Gastrocnemius medialis (tissue), 4 donors: Measurements from ENCODE around the gene PDXK. TPM values are rescaled to one million over a fixed set of nuclear protein-coding genes. Genes with fewer than 3 reads are reported as not detected.

Source experiments
- ATAC-seq, 2 donors: fragments of 150-250 bp; one replicate each; pipeline ENCODE4 v1.9.1; 2016
- DNase-seq, 2 donors: peaks; one replicate each; pipeline ENCODE4 v3.0.0-alpha.2; 2019
- H3K27ac ChIP-seq, 4 donors: fragments of 200-600 bp; sonication (generic); 1 replicate in 1 of 4; 2 replicates in 3 of 4; pipeline ENCODE4 v1.5.1; 2016 to 2018; ENCODE audit warnings: mild to moderate bottlenecking in 2 of 4, moderate library complexity in 1 of 4
- H3K27me3 ChIP-seq, 3 donors: fragments of 200-600 bp; sonication (generic) in 2 of 3; 1 replicate in 1 of 3; 2 replicates in 2 of 3; pipeline versions ENCODE4 v1.5.1 to v1.6.0; 2016 to 2019; ENCODE audit warnings: mild to moderate bottlenecking in 1 of 3, moderate library complexity in 1 of 3
- H3K36me3 ChIP-seq, 2 donors: fragments of 200-600 bp; sonication (generic) in 1 of 2; one replicate each; pipeline ENCODE4 v1.5.1; 2017 to 2018
- H3K4me1 ChIP-seq, 2 donors: fragments of 200-600 bp; sonication (generic) in 1 of 2; one replicate each; pipeline ENCODE4 v1.5.1; 2016 to 2017; ENCODE audit warnings: mild to moderate bottlenecking in 2 of 2
- H3K4me3 ChIP-seq, 4 donors: fragments of 200-600 bp; sonication (generic) in 3 of 4; 1 replicate in 1 of 4; 2 replicates in 3 of 4; pipeline ENCODE4 v1.5.1; 2016 to 2019; ENCODE audit warnings: mild to moderate bottlenecking in 2 of 4
- H3K9me3 ChIP-seq, 3 donors: fragments of 200-600 bp; sonication (generic) in 2 of 3; 1 replicate in 1 of 3; 2 replicates in 2 of 3; pipeline ENCODE4 v1.5.1; 2016 to 2019
- POLR2A ChIP-seq, 2 donors: fragments of 450-650 bp; IDR thresholded peaks; one replicate each; pipeline ENCODE4 v1.6.1; 2017; ENCODE audit warnings: antibody characterized with exemption in 2 of 2, mild to moderate bottlenecking in 2 of 2, moderate library complexity in 2 of 2
- in situ Hi-C, 4 donors: fragments of 200-750 bp; cut with MboI; loops; one replicate each; pipeline versions ENCODE4 v1.15.0 to v1.8.0; 2017; ENCODE audit warnings: low sequenced_read_pairs in 4 of 4
- intact Hi-C: fragments of 100-400 bp; cut with DNase I; formaldehyde crosslinking; loops from one replicate; pipeline ENCODE4 v1.15.1; 2023; ENCODE audit warnings: low total_unique reads
- total RNA-seq, 4 donors: library from RNA; depleted of rRNA; stranded (reverse); fragments of >200 nt; gene quantifications; one replicate each; pipeline versions ENCODE4 v1.1.0 to v1.2.3, GENCODE V29; 2016
- TF ChIP-seq, protein P1 (sequence below), 5 experiments: fragments of 450-650 bp in 3 of 5; fragments of 200-600 bp in 2 of 5; sonication (generic) in 2 of 5; IDR thresholded peaks in 4 of 5; conservative IDR thresholded peaks in 1 of 5; 1 replicate in 4 of 5; 2 replicates in 1 of 5; pipeline ENCODE4 v1.5.1; 2016 to 2019; ENCODE audit warnings: antibody characterized with exemption in 5 of 5, mild to moderate bottlenecking in 3 of 5, moderate library complexity in 3 of 5

The PDXK gene
- total RNA-seq, 4 donors from 2014 or later: 12.4 to 39.2 (median 21.9) TPM

DNA sequence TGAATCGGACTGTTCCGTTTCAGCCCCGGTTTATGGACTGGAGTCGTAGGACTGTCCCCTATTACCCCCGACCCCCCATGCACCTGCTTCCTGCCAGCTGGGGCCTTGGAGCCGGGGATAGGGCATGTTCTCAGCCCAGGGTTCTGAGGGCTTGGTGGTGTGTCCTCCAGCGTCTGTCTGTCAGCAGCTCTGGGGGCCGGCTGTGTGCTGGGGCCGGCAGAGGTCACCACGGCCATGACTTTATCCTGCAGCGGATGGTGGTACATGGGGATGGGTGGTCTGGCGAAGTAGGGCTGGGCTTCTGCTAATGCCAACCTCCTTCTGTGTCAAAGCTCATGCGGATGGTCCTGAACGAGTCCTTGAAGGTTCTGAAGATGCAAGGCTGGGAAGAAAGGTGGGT, 75.9 kb downstream of the PDXK start:
- no peak overlapping the region for H3K4me3 ChIP-seq
- no peak for ATAC-seq
- intact Hi-C loops: no loop called here
- DNase-seq: no peak
- no peak overlapping the region for H3K27ac ChIP-seq
- no peak for TF ChIP-seq POLR2A (IDR thresholded peaks at IDR 0.05)
- TF ChIP-seq, protein P1, sequence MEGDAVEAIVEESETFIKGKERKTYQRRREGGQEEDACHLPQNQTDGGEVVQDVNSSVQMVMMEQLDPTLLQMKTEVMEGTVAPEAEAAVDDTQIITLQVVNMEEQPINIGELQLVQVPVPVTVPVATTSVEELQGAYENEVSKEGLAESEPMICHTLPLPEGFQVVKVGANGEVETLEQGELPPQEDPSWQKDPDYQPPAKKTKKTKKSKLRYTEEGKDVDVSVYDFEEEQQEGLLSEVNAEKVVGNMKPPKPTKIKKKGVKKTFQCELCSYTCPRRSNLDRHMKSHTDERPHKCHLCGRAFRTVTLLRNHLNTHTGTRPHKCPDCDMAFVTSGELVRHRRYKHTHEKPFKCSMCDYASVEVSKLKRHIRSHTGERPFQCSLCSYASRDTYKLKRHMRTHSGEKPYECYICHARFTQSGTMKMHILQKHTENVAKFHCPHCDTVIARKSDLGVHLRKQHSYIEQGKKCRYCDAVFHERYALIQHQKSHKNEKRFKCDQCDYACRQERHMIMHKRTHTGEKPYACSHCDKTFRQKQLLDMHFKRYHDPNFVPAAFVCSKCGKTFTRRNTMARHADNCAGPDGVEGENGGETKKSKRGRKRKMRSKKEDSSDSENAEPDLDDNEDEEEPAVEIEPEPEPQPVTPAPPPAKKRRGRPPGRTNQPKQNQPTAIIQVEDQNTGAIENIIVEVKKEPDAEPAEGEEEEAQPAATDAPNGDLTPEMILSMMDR (IDR thresholded peaks at IDR 0.05 in 4 of 5, conservative IDR thresholded peaks at IDR 0.05 in 1 of 5): no peak
- peaks cover 8 to 13% of the 10 kb centered on the region in 2 donors for H3K4me1 ChIP-seq
- in situ Hi-C loops: no loop called here
- H3K27me3 ChIP-seq: no peaks in the 10 kb centered on the region
- H3K36me3 ChIP-seq: peaks cover 0 to 84% of the 10 kb centered on the region in 2 donors
- H3K9me3 ChIP-seq: no peaks in the 10 kb centered on the region

DNA sequence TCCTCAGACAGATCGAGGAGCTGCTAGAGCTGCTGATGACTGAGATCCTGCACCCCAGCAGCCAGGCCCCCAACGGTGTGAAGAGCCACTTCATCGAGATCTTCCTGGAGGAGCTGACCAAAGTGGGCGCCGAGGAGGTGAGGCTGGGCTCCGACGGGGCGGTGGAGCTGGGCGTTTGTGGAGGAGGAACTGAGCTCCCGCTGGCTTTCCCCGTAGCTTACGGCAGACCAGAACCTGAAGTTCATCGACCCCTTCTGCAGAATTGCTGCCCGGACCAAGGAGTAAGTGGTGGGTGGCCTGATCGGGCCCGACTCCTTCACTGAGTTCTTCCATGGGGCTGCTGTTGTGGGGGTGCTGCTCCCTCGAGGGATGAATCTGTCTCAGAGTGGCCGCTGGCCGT, 78.5 kb downstream of the PDXK start:
- TF ChIP-seq POLR2A (IDR thresholded peaks at IDR 0.05): no peak
- TF ChIP-seq, protein P1 (IDR thresholded peaks at IDR 0.05 in 4 of 5, conservative IDR thresholded peaks at IDR 0.05 in 1 of 5): no peak
- no peak overlapping the region for H3K4me3 ChIP-seq
- no peaks in the 10 kb centered on the region for H3K9me3 ChIP-seq
- no peaks in the 10 kb centered on the region for H3K4me1 ChIP-seq
- in situ Hi-C loops: no loop called here
- no peak for ATAC-seq
- no peak overlapping the region for H3K27ac ChIP-seq
- no peaks in the 10 kb centered on the region for H3K27me3 ChIP-seq
- no peak for DNase-seq
- peaks cover 0 to 98% of the 10 kb centered on the region in 2 donors for H3K36me3 ChIP-seq
- intact Hi-C loops: no loop called here

DNA sequence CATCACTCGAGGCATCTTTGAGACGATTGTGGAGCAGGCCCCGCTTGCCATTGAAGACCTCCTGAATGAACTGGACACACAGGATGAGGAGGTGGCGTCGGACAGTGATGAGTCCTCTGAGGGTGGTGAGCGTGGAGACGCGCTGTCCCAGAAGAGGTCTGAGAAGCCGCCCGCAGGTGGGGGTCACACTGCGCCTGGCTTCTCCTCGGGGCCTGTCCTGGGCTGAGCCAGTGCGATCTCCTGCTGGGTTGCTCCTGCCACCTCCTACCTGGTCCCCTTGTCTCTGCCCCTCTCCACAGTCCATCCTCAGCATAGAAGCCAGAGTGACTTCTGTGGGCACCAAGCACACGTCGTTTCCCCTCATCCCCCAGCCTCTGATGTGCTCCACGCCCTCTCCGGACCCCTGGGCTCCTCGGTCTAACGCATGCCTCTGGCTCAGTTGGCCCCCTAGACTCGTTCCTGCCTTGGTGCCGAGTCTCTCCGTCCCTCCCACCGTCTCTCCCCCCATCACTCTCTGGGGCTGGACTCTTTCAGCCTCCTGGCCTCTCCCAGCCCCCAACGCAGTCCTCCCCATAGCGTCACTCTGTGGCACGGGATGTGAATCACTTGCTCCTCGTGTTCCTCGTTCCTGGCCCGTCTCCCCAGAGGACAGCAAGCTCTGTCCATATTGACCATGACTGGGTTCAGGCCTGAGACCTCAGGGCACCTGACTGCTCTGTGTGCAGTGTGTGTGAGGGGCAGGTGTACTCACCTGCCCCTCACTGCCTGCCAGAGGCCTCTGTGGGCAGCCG, 79.2 kb downstream of the PDXK start:
- in situ Hi-C loops: no loop called here
- ATAC-seq: no peak
- Histone ChIP-seq H3K9me3 (no peaks in the 10 kb centered on the region), H3K4me3 (no peak overlapping the region), H3K27ac (no peak overlapping the region), H3K4me1 (no peaks in the 10 kb centered on the region), H3K36me3 (peaks cover 0 to 98% of the 10 kb centered on the region in 2 donors), H3K27me3 (no peaks in the 10 kb centered on the region)
- intact Hi-C loops: no loop called here
- DNase-seq: no peak
- no peak for TF ChIP-seq POLR2A (IDR thresholded peaks at IDR 0.05)
- TF ChIP-seq, protein P1 (IDR thresholded peaks at IDR 0.05 in 4 of 5, conservative IDR thresholded peaks at IDR 0.05 in 1 of 5): no peak

DNA sequence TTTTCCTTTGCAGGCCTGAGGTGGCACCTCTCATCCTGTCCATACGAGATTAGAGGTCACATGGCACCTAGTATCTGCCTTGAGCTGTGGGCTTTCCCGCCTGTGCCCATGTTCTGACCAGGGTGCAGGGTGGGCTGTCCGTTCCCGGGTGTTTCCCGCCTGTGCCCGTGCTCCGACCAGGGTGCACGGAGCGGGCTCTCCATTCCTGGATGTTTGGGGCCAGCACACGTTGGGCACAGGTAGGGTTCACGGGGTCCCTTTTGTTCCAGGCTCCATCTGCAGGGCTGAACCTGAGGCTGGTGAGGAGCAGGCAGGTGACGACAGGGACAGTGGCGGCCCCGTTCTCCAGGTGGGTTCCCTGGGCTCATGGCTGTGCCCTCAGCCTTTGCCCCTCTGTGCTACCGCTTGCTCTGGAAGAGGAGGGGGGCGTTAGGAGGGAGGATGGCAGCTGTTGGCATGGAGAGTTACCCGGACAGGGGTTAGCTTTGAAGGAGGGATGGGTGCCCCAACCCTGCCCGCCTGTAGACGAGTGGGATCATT, 80.4 kb downstream of the PDXK start:
- TF ChIP-seq POLR2A (IDR thresholded peaks at IDR 0.05): no peak
- TF ChIP-seq, protein P1 (IDR thresholded peaks at IDR 0.05 in 4 of 5, conservative IDR thresholded peaks at IDR 0.05 in 1 of 5): no peak
- in situ Hi-C loops: no loop called here
- peaks cover 0 to 91% of the 10 kb centered on the region in 2 donors for H3K36me3 ChIP-seq
- no peak overlapping the region for H3K27ac ChIP-seq
- intact Hi-C loops: no loop called here
- ATAC-seq (no peak), DNase-seq (no peak)
- no peaks in the 10 kb centered on the region for H3K4me1 ChIP-seq
- H3K27me3 ChIP-seq: no peaks in the 10 kb centered on the region
- H3K9me3 ChIP-seq: no peaks in the 10 kb centered on the region
- H3K4me3 ChIP-seq: no peak overlapping the region
